NCI-H524 (cell line): Measurements from ENCODE around the gene IL19.
"Not testable (repeated sequence)": the region's sequence is repeated elsewhere in the genome, so short reads cannot be mapped to it uniquely, and the experiment has no call there.

ENCODE experiments used
- DNase-seq, 2 experiments: peaks; one replicate each; lab custom pipeline; 2025; lab: John Stamatoyannopoulos, UW

Gene IL19

DNA sequence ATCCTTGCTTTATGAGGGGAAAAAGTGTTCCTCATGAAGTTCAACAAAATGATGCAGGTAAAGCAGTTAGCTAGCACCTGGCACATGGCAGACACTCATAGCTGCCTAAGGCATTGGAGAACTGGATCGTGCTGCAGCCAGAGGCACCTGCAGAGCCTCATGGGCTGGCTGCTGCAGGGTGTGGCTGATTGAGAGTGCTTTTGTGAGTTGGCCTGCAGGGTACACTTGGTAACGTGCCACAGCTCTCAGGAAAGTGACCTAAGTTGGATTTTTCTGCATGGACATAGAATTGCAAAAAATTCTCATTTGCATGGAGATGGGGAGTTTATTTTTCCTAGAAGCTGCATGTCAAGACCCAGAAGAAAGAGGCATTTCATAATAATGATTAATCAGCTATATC, 63.2 kb downstream of the IL19 start:
- DNase-seq: no peak

DNA sequence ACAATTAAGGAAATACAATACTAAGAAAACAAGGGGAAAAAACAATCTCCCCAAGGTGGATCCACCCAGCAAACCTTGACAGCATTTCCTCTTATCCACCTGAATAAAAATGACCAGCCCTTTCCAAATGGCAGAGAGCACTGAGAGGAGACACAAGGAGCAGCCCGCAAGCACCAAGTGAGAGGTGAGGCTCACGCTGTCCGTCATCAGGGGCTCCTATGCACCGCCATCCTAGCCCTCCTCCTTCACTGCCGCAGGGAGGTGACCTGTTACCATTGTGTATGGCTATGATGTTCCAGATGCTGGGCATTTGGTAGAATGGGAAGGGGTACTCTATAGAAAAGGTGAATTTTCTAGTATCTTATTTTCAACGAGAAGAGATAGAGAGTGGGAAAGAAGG, 63.6 kb downstream of the IL19 start:
- DNase-seq: no peak

DNA sequence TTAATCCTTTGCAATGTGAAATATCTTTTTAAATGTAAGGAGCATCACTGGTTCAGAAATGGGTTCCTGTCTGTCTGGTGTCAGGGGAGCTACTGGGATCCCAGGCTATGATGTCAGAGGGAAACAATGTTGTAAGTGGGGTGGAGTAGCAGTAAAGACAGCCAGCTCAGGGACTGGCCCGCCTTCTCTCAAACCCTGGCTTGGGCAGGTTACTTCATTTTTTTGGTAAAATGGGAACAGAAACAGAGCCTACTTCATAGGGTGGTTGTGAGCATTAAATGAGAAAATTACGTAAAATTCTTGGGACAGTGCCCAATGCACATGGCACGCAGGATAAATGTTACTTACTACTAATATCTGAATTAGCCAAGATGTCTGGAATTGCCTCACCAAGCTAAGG, 64.1 kb downstream of the IL19 start:
- no peak for DNase-seq

DNA sequence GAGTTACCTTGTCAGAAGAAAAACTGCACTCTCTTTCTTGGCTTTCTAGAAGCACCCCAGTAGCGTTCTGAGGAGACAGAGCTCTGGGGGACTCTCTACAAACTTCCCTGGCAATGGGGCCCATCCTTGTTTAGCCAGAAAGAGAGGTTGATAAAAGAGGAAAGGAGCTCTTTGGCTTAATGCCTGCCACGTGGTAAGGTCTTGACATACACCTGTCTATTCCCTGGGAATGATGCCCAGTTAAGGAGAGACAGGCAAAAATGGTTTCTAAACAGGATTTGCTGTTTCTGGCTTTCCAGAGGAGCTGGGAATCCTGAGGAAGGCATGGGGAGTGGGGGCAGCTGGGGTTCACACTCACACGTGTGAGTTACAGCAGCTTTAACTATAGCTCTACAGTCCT, 64.6 kb downstream of the IL19 start:
- no peak for DNase-seq

DNA sequence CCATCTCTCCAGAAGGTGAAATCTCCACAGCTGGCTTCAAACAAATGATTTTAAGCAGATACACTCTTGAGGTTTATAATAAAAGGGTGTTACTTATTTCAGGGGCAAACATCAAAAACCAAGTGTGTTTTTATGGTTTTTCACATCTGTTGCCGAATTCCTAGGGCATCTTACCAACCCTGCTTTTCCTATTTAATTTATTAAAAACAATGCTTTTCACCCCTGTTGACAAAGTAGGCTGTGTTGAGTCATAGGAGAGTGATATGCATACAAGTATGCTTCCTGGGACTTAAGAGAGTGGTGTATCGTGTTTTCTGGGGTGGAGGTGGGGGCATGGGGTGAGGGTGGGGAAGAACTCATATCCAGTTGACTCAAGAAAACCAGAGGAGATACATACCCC, 65.5 kb downstream of the IL19 start:
- no peak for DNase-seq

DNA sequence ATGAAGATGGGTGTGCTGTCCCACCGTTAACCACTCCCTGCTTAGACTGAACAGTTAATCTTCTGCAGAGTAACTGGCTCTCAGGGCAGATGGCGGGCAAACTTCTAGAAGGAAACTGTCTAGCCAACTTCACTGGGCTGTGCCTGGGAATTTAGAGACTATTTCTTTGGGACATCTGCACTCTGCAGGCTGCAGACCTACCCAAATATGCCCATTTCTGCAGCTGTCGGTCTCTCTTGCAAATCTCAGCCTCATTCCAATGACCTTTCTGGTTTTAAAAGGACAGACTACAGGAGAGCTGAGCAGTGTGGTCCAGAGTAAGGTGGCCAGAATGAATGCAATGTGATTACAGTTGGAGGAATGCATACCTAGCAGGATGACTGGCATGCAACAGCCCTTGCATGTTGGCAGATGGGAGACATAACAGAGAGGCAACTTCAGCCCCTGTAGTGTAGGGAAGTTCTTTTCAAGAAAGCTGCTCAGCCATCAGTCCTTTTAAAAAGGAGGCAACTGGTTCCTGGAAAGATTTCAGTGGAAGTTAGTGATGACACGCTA, 68.5 kb downstream of the IL19 start:
- no peak for DNase-seq

DNA sequence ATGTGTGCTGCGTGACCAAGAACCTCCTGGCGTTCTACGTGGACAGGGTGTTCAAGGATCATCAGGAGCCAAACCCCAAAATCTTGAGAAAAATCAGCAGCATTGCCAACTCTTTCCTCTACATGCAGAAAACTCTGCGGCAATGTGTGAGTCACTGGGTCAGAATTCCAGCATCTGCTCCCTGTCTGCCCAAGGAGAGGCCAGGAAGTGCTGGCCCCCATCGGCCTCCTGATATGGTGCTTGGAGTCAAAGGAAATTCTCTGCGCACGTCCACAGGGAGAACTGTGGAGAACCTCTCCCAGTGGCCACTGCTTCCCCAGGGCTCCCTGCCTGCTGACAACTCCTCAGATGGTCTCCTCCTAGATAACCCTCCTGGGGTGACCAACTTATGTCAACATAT, 69.3 kb downstream of the IL19 start:
- DNase-seq: no peak

DNA sequence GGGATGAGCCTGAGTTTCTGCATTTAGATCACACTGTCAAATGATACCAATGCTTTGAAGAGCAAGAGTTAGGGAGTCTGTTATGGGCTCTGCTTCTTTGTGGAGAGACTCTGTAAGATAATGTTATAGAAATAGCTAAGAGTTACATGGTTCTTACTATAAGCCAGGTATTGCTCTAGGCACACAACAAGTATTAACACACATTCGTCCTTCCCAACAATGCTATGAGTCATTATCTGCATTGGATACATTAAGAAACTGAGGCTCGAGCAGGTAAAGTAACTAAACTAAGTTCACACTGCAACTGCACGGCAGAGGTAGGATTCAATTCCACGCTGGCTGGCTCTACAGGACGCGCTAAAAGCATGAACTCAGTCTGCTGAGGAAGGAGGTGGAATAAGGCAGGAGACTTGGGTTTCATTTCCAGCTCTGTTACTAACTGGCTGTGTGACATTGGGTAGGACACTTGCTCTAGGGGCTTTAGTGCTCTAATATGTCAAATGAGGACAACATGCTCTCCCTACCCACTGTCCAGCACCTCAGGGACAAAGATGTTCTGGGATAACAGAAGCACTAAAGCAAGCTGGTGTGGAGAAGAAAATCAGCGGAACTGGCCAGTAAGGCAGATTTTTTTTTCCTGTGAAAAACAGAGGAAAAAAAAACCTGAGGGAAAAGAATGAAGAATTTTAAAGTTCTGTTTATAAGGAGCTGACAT, 71.2 kb downstream of the IL19 start:
- DNase-seq: no peak

DNA sequence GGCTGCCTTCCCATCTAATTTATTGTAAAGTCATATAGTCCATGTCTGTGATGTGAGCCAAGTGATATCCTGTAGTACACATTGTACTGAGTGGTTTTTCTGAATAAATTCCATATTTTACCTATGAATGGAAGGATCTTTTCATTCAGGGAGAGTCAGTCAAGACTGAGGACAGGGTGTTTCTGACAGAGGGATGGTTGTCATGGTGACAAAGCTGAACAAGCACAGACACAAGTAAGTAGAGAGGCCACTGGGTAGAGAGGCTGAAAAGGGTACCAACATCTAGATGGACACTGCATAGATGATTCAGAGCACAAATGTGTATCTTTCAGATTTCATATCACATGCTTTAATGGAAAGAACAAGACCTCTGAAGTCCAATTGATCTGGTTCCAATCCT, 72.3 kb downstream of the IL19 start:
- peak in 1 of 2 experiments; percentile 2 for DNase-seq

DNA sequence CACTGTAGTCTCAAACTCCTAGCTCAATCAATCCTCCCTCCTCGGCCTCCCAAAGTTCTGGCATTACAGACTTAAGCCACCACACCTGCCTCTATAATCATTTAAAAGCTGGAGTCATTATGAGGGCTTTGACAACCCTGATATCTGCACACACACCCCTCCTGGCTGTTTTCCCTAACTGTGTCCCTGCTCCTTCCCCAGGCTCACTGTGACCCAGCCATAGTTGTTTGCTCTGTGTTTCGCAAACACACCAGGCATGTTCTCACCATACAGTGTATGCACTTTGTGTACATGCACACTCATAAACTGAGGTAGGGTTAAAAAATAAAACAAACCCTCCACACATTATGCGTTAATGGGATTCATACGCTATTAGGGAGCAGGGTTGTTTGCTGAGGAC, 73.1 kb downstream of the IL19 start:
- no peak for DNase-seq

DNA sequence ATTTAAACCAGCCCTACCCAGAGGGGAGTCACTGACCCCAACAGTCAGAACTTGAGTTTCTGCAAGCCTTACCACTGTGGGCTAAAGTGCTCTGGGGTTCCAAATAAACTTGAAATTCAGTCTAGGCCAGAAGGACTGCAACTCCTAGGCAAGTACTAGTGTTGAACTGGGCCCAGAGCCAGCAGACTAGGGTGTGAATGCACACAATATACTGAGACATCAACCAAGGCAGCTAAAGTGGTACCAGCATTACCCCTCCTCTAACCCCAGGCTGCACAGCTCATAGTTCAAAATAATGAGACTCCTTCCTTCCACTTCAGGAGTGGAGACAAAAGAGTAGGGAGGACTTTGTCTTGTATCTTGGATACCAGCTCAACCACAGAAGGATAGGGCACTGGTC, 75.9 kb downstream of the IL19 start:
- DNase-seq: no peak

DNA sequence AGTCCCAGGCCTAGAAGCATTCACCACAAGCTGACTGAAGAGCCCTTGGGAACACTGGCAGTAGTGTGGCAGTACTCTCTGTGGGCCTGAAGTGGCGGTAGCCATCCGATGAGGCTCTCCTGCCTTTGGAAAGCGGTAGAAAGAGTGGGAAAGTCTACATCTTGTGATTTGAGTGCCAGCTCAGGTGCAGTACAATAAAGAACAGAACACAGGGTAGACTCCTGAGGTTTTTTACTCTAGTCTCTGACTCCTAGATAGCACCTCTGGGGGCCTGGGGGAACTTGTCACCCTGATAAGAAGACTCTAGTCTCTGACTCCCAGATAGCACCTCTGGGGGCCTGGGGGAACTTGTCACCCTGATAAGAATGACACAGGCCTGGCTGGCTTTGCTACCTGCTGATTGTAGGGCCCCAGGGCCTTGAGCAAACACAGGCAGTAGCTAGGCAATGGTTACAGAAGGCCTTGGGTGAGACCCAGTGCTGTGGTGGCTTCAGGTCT, 76.8 kb downstream of the IL19 start:
- DNase-seq: no peak

DNA sequence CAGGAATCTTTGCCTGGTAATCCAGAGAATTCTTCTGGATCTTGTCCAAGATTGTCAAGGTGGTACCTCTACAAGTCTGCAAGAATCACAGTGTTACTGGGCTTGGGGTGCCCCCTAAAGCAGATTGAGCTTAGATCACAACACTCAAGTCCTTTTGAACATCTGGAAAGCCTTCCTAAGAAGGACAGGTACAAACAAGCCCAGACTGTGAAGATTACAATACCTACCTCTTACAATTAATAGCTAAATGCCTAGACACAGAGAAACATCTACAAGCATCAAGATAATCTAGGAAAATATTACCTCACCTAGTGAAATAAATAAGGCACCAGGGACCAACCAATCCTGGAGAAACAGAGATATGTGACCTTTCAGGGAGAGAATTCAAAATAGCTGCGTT, 77.4 kb downstream of the IL19 start:
- peak in 1 of 2 experiments; percentile 3 for DNase-seq

DNA sequence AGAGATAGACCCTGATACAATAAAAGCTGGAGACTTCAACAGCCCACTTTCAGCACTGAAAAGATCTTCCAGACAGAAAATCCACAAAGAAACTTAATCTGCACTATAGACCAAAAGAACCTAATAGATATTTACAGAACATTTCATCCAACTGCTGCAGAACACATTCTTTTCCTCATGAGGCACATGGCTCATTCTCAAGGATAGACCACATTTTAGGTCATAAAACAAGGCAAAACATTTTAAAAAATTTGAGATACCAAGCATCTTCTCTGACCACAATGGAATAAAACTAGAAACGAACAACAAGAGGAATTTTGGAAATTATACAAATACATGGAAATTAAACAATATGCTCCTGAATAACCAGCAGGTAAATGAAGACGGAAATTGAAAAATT, 79.8 kb downstream of the IL19 start:
- no peak for DNase-seq

DNA sequence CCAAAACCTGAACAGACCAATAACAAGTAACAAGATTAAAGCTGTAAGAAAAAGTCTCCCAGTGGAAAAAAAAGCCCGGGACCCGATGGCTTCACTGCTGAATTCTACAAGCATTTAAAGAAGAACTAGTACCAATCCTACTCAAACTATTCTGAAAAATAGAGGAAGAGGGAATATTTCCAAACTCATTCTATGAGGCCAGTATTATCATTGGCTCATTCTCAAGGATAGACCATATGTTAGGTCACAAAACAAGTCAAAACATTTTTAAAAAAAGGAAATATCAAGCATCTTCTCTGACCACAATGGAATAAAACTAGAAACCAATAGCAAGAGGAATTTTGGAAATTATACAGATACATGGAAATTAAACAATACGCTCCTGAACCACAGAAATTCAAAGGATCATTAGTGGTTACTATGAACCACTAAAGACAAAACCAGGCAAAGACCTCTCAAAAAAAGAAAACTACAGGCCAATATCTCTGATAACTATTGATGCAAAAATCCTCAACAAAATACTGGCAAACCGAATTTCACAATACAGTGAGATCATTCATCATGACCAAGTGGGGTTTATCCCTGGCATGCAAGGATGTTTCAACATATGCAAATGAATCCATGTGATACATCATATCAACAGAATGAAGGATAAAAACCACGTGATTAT, 80.9 kb downstream of the IL19 start:
- DNase-seq: no peak

DNA sequence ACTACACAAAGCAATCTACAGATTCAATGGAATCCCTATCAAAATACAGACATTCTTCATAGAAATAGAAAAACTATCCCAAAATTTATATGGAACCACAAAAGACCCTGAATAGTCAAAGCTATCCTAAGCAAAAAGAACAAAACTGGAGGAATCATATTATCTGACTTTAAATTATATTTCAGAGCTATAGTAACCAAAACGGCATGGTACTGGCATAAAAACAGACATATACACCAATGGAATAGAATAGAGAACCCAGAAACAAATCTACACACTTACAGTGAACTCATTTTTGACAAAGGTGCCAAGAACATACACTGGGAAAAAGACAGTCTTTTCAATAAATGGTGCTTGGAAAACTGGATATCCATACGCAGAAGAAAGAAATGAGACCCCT, 82.1 kb downstream of the IL19 start:
- not testable (repeated sequence) for DNase-seq

DNA sequence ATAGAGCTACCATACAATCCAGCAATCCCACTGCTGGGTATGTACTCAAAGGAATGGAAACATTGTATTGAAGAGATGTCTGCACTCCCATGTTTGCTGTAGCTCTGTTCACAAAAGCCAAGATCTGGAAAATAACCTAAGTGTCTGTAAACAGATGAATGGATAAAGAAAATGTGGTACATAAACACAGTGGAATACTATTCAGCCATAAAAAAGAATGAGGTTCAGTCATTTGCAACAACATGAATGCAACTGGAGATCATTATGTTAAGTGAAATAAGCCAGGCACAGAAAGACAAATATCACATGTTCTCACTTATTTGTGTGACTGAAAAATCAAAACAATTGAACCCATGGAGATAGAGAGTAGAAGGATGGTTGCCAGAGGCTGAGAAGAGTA, 83.1 kb downstream of the IL19 start:
- not testable (repeated sequence) for DNase-seq

DNA sequence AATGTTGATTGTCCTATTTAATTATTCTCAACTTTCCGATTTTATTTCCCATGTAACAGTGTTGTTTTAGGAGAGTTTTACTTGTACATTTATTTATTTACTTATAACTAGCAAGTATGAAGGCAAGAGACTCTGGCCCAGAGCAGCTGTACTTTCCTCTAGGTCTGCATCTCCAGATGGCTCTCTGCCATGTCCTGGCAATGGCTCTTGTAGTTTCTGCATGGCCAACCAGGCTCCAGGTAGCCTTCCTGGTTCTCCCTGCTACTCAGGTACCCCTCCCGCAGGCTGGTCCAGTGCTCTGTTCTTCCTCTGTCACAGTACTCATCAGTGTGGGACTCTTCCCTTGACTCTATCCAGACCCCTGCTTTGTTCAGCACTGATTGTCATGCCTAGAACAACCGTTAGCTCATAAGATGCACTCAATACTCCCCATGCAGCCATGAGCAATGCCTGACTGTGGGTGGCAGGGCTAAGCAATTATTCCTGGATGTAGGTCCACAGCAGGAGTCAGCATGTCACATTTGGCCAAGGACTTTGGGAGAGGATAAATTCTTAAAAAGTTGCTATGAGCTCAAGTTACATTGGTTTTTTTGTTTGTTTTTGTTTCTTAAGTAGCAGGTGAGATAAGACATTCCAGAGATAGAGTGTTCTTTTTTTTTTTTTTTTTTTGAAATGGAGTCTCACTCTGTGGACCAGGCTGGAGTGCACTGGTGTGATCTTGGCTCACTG, 84.0 kb downstream of the IL19 start:
- no peak for DNase-seq

DNA sequence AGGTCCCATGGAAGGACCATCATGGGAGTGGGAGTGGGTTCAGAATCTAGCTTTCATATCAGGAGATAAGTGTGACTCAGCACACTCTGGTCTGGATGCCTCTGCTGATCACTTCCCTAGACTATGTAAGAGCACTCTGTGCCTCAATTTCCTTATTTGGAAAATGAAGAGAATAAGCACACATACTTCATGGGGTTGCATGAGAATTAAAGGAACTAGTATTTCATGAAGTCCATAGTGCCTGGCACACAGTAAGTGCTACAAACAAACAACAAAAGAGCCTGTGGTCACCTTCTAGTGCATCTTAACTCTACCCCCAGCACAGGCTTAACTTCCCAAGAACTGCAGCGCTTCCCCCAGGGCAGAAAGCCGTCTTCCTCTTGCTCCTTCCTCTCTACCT, 85.3 kb downstream of the IL19 start:
- DNase-seq: no peak

DNA sequence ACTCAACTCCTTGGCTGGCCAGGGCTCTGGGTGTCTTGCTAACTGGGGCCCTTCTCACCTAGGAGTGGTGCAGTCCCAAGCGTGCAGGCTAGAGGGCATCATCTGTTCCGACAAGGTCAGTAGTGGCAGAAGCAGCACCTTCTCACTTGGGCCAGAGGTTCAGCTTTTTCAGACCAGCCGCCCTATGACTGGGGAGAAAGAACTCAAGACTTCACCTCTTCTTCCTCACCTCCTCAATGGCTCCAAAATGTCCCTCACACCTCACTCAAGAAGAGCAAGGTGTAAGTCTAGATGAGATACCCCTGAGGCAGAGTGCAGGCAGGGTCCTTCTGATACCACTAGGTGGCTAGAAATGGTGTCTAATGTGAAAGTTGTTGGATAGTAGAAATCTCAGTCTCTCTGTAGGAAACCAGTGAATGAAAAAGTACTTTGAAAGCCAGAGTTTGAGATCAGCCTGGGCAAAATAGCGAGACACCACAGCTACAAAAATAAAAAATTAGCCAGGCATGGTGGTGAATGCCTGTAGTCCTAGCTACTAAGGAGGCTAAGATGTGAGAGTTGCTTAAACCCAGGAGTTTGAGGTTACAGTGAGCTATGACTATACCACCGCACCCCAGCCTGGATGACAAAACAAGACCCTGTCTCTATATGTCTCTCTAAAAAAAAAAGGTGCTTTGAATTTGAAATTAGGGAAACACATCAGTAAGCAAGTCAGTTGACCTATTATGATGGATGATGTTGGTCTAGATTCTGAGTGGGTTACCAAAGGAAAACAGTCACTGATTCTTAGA, 86.3 kb downstream of the IL19 start:
- DNase-seq: no peak

DNA sequence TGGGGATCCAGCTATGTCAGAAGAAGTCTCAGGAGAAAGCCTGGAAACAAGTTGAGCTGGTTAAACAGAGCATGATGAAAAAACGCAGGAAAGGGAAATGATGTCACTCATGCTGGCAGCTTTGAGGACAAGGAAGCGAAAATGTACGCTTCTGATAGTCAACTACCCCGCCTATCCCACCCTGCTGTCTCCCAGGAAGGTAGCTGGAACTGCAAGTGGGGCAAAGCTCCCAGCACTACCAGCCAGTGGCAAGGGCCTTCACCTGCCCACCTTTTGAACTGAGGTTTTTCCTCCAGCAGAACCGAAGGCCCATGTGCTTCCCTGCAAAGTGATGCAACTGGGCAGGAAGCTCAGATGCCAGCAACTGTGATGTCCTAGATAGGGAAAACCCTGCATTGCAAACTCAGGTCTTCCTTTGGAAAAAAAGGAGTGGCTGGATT, 88.5 kb downstream of the IL19 start:
- no peak for DNase-seq

DNA sequence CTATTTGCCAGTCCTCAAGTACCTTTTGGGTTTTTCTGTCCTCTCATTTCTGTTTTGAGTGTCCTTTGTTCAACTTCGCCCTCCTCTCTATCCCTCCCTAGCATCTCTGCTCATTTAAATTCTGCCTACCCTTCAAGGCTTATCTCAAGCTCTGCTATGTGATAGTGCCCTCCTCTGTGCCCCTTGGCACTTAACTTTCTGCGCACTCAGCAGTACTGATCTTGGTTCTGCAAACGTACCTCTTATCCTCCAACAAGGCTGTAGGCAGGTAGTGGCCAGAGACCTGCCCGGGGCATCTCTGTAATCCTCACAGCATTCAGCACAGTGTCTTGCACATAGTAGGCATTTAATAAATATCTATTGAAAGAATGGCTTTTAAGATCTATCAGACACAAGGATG, 89.6 kb downstream of the IL19 start:
- no peak for DNase-seq
